Measurements from ENCODE around the gene CHM.

CHM gene

DNA sequence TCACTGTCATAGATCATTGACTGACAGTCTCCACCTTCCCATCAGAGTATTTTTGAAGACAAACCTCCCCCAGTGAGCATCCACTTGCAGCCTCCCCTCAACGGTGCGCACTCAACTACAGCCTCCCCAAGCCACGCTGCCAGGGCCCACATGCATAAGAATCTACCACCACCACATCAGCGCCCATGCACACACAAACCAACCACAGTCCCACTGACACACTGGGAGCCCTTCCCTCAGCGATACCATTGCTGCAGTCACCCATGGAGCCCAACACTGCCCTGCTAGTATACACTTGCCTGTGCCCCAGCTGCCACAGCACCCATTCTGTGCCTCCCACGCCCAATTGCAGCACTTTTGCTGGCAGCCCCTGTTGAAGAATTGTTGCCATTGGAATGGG is 132.9 kb downstream of the CHM start:
- no peak for DNase-seq (ENCODE audit: low read depth in 1 of 2, low spot score in 1 of 2)

DNA sequence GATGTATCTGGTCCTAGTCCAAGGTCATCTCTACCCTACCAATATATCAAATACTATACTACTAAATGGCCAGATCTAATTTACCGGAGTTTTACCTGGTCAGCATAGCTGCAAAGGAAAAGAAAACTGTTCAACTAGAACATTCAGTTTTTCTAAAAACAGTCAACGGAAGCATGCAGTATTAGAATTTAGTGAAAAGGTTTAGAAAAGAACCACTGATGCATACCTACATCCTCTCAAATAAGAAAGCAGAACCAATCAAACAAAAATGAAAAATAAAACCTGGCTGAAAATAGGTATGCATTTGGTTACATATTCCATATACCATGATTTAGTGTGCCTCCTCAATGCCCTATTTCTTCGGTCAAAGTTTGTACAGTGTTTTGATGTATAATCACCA is 140.0 kb downstream of the CHM start:
- no peak for DNase-seq (ENCODE audit: low read depth in 1 of 2, low spot score in 1 of 2)

DNA sequence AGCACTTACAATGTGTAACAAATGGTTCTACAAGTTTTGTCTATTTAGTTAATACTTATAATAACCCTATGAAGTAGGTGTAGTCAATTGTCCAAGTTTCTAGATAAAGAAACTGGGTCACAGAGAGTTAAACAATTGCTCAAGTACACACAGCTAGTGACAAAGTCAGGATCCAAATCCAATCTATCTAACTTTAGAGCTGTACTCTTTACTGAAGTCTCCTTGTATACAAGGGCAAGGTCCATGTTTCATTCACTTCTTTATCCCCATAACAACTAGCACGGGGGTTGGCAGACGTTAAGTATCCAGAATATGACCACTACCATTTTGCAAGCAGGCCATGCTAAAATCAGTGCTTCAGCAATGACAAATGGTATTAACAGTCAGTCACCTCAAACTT is 141.0 kb downstream of the CHM start:
- DNase-seq (ENCODE audit: low read depth in 1 of 2, low spot score in 1 of 2) = no peak

DNA sequence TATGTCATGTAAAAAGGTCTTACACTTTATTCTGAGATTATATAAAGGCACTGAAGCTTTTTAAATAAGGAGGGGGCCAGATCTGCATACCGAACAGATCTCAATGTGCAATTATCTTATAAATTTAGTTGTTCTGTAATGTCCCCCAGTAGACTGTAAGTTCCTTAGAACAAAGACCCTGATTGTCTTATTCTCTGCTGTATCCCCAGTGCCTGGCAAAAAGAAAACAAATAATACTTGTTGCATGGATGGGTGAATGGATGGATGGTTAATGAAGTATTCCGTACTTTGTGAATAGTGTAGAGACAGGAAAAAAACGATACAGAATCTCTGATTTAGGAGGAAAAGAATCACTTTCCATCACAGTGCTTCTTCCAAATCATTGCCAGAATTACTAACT is 141.5 kb downstream of the CHM start:
- DNase-seq (ENCODE audit: low read depth in 1 of 2, low spot score in 1 of 2) = no peak

DNA sequence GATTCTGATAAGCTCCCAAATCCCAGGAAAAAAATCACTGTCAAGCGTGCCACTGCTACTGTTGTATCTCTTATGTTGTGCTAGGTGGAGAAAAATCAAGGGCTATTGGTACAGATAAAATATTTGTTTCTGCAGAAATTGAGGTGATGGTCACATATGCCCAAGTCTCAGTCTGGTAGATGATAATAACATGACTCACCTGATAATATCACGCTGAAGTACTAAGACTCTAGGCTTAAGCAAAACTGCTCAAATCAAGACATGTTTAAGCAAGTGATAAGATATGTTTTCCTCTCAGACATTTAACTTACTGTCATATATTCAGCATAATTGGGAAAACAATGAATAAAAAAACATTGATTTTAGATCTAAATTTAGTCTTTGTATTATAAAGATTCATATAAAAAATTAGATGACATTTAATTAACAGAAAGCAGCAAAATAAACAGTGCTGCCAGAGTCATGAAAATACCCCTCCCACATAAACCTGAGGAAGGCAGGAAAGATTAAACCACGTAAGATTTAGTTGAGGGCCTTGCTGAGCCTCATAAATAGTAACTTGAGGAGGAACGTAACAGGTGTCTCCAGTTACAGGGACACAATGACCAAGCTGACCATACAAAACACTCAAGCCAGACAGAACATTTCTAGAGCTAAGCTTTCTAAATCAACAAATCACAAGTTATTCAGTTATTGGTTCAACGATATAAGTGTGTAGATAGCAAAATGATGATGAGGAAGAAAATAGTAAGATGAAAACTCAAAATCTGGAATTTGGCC is 143.5 kb downstream of the CHM start:
- DNase-seq (ENCODE audit: low read depth in 1 of 2, low spot score in 1 of 2) = no peak

DNA sequence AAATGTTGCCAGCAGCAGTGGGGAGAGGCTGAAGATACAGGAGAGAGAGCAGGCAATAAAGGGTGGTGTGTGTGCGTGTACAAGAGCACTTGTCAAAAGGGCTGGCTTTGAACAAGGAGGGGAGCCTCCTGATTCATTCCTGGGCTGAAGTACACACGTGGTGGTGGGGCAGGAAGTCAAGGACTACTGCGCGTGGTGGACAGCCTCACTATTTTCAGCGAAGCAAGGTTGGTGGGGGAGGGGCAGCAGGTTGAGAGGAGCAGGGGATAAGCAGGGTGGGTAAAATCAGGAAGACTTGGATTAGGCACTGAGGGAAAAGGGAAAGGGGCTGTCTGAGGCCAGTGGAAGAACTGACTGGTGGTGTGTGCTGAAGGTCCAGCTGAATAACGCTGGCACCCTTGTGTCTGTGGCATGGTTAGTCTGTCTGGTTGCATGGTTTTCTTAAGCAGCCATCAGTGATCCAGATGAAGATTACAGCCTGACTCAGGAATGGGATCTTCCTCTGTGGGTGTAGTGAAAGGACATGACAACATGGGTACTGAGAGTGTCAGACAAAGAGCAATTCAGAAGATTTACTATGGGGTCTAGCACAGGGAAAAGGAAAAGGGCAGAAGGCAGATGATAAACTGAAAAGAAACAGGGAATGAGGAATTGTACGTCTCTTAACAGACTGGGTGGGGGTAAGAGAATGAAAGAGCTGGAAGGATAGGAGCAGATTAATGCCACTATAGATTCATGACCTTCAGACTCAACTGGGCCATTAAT is 149.8 kb downstream of the CHM start:
- no peak for DNase-seq (ENCODE audit: low read depth in 1 of 2, low spot score in 1 of 2)

DNA sequence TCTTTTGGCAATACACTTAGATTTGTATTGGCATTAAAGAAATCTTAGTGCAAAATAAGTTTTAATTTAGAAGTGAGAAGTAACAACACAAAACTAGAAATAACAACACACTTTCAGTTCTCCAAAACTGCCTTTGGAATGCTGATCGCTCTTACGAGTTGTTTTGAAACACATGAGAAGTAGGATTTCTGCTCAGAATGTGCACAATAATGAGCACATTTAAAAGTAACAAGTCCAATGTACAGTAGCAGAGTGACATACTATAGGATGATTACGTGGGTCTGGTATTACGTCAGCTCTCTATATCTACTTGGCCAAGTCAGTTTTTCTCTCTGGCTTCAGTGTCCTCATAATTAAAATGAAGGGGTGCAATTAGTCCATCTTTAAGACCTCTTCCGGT is 164.8 kb downstream of the CHM start:
- DNase-seq (ENCODE audit: low read depth in 1 of 2, low spot score in 1 of 2) = no peak

DNA sequence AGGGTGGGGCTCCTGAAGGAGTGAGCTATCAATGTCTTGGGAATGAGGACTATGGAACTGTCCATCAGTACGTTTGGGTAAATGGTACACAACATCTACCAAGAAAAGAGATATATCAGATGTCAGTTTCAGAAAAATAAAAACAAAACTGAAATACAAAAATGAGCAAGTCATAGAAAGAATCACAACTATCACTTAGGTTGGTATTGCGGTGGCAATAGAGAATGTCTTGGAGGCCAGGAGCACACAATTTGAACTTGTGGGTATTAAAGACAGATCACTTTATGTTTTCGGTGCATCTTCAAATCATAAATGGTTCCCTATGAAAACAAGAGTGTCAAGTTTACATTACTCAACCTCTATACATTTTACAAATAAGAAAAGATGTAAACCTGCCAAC is 176.8 kb downstream of the CHM start:
- no peak for DNase-seq (ENCODE audit: low read depth in 1 of 2, low spot score in 1 of 2)

DNA sequence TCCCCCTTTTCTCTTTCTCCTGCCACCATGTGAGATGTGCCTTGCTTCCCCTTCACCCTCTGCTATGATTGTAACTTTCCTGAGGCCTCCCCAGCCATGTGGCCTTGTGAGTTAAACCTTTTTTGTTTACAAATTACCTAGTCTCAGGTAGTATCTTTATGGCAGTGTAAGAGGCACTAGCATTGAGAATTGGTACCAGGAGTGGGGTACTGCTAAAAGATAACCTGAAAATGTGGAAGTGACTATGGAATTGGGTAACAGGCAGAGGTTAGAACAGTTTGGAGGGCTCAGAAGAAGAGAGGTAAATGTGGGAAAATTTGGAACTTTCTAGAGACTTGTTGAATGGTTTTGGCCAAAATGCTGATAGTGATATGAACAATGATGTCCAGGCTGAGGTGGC is 182.0 kb downstream of the CHM start:
- no peak for DNase-seq (ENCODE audit: low read depth in 1 of 2, low spot score in 1 of 2)

DNA sequence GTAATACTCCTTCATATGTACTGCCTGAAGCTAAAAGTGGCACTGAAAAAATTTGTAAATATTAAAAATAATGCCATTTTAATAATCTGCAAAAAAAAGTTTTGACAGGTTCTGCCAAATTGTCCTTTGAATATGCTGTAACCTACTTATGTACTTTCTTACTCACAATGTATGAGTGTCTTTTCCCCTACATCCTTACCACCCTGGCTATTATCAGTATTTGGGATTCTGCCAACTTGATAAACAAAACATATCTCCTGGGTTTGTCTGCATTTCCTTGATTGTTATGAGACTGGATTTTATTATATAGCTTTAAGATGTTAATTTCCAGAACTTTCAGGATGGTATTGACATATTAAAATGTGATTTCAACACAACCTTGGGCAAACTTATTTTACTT is 187.9 kb downstream of the CHM start:
- DNase-seq (ENCODE audit: low read depth in 1 of 2, low spot score in 1 of 2) = no peak

DNA sequence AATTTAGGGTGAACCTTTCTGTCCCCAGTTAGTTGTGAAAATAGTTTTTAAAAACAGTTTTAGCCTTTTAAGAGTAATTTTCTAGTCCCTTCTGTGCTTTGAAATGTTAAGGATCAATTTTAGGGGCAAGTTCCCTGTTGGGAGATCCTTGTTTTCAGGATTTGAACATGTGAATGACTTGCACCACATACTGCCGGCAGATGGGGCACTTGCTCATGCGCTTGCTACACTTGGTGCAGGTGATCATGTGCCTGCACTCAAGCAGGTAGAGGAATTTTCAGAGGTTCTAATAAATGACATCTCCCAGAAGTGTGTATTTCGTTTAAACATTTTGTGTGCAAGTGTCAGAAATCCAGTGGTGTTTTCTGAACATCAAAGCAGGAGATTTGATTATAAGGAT is 195.9 kb downstream of the CHM start:
- no peak for DNase-seq (ENCODE audit: low read depth in 1 of 2, low spot score in 1 of 2)

DNA sequence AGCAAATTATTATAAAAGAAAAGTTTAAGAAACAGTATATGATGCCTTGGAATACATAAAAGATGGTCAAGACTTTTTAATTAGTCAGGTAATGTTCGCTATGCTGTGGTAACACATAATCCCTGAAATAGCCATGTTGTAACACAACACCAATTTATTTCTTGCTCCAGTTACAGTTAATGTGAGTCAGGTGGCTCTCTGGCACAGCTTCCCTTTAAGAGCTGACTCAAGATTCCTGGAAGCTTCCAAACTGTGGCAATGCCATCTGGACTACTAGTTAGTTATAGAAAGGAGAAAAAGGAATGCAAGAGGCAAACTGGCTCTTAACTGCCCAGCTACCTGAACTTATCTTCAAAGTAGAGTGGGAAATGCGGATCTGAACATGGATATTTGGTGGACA is 210.5 kb downstream of the CHM start:
- DNase-seq (ENCODE audit: low read depth in 1 of 2, low spot score in 1 of 2) = no peak

DNA sequence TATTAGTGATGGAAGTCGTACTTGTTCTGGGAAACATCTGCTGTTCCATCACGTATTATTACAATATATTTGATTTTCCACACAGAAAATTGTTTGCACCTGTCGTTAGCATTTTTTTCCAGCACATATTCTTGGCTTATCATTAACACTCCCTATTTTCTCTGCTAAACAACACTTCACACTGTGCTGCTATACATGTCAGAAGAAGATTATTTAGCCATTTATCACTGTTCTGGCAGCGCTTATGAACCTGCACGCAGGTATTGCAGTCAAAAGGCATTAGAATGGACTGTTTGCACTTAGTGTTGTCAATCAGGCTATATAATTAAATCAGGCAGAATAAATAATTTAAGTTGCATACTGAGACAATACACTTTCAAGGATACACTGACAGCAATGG is 218.6 kb downstream of the CHM start:
- no peak for DNase-seq (ENCODE audit: low read depth in 1 of 2, low spot score in 1 of 2)

DNA sequence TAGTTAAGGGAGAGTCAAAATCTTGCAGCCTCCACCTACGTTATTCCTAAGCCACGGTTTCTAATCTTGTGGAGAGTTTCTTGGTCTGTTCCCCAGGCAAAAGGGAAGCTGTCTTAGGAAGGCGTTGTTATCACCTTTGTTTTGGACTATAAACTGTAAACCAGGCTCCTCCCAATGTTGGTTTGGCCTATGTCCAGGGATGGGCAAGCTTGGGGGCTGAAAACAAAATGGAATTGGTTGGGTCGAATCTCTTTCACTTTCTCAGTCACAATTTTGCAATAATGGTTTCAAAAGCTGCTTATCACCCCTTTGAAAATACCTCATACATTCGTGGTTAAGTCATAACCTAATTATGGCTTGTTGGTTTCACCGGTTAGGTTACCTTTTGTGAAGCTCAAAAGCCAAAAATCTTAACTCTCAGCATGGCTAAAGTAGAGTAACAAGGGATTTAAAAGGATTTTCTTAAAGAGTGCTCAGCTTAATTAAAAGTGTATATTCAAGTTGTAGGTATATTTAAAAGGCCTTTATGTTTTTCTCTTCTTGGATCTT is 232.1 kb downstream of the CHM start:
- no peak for DNase-seq (ENCODE audit: low read depth in 1 of 2, low spot score in 1 of 2)

Data from activated T-helper 1 cell treated with anti-CD3 and anti-CD28 coated beads, Interleukin-2, amount 50 U/mL, for 16 hours (primary cell).